ENCODE data around the gene CMTM5. TPM values are rescaled to one million over a fixed set of nuclear protein-coding genes. Genes with fewer than 3 reads are reported as not detected.

CMTM5 gene
- not detected for polyA plus RNA-seq (2012; ENCODE audit: missing spikeins)

GRCh38 chr14:23376482-23377197 is at the start of gene CMTM5:
CMTM5 (plus strand) TSS chr14:23377046; CDS start chr14:23377252, 206 bp downstream.
- no peak for FAIRE-seq
- DNase-seq (ENCODE audit: insufficient read length): no peak
- no peak for TF ChIP-seq POLR2AphosphoS5 (IDR thresholded peaks at IDR 0.05; ENCODE audit: low read depth, low read length)

GRCh38 chr14:23327947-23328744 is 48.7 kb upstream of the CMTM5 start:
- FAIRE-seq: peak; percentile 38
- DNase-seq (ENCODE audit: insufficient read length): no peak
- TF ChIP-seq TAF1 (IDR thresholded peaks at IDR 0.05; ENCODE audit: borderline replicate concordance, low read depth, low read length): no peak
- no peak for TF ChIP-seq POLR2AphosphoS5 (IDR thresholded peaks at IDR 0.05; ENCODE audit: low read depth, low read length)
- TF ChIP-seq POLR2A (IDR thresholded peaks at IDR 0.05; ENCODE audit: low read depth, low read length): no peak; the same call in 1 of the 2 replicates

- DNase-seq (ENCODE audit: insufficient read length) (no peak), FAIRE-seq (no peak)
- no peak for TF ChIP-seq TAF1 (IDR thresholded peaks at IDR 0.05; ENCODE audit: borderline replicate concordance, low read depth, low read length)
- TF ChIP-seq POLR2A (IDR thresholded peaks at IDR 0.05; ENCODE audit: low read depth, low read length): no peak
- no peak for TF ChIP-seq POLR2AphosphoS5 (IDR thresholded peaks at IDR 0.05; ENCODE audit: low read depth, low read length)
Measured at GRCh38 chr14:23335623-23336022, 41.2 kb upstream of the CMTM5 start.

- no peak for FAIRE-seq
- DNase-seq (ENCODE audit: insufficient read length): no peak
- no peak for TF ChIP-seq POLR2AphosphoS5 (IDR thresholded peaks at IDR 0.05; ENCODE audit: low read depth, low read length)
- TF ChIP-seq TAF1 (IDR thresholded peaks at IDR 0.05; ENCODE audit: borderline replicate concordance, low read depth, low read length): no peak
- no peak for TF ChIP-seq POLR2A (IDR thresholded peaks at IDR 0.05; ENCODE audit: low read depth, low read length)
Measured at GRCh38 chr14:23339506-23340268, 37.2 kb upstream of the CMTM5 start.

- FAIRE-seq: no peak
- TF ChIP-seq POLR2AphosphoS5 (IDR thresholded peaks at IDR 0.05; ENCODE audit: low read depth, low read length): no peak
- TF ChIP-seq POLR2A (IDR thresholded peaks at IDR 0.05; ENCODE audit: low read depth, low read length): no peak
- no peak for TF ChIP-seq TAF1 (IDR thresholded peaks at IDR 0.05; ENCODE audit: borderline replicate concordance, low read depth, low read length)
- no peak for DNase-seq (ENCODE audit: insufficient read length)
Measured at GRCh38 chr14:23344481-23344880, 32.4 kb upstream of the CMTM5 start.

- FAIRE-seq: no peak
- no peak for DNase-seq (ENCODE audit: insufficient read length)
- no peak for TF ChIP-seq TAF1 (IDR thresholded peaks at IDR 0.05; ENCODE audit: borderline replicate concordance, low read depth, low read length)
- TF ChIP-seq POLR2A (IDR thresholded peaks at IDR 0.05; ENCODE audit: low read depth, low read length): no peak
- no peak for TF ChIP-seq POLR2AphosphoS5 (IDR thresholded peaks at IDR 0.05; ENCODE audit: low read depth, low read length)
Measured at GRCh38 chr14:23345987-23346692, 30.7 kb upstream of the CMTM5 start.

GRCh38 chr14:23346693-23347405 is 30.0 kb upstream of the CMTM5 start:
- TF ChIP-seq POLR2AphosphoS5 (IDR thresholded peaks at IDR 0.05; ENCODE audit: low read depth, low read length) (no peak), POLR2A (IDR thresholded peaks at IDR 0.05; ENCODE audit: low read depth, low read length) (no peak), TAF1 (IDR thresholded peaks at IDR 0.05; ENCODE audit: borderline replicate concordance, low read depth, low read length) (no peak)
- DNase-seq (ENCODE audit: insufficient read length) (no peak), FAIRE-seq (no peak)

GRCh38 chr14:23347406-23348296 is 29.2 kb upstream of the CMTM5 start:
- no peak for FAIRE-seq
- DNase-seq (ENCODE audit: insufficient read length): no peak

GRCh38 chr14:23348297-23348655 is 28.6 kb upstream of the CMTM5 start:
- FAIRE-seq (no peak), DNase-seq (ENCODE audit: insufficient read length) (no peak)
- TF ChIP-seq POLR2AphosphoS5 (IDR thresholded peaks at IDR 0.05; ENCODE audit: low read depth, low read length) (no peak), POLR2A (IDR thresholded peaks at IDR 0.05; ENCODE audit: low read depth, low read length) (no peak), TAF1 (IDR thresholded peaks at IDR 0.05; ENCODE audit: borderline replicate concordance, low read depth, low read length) (no peak)

More at GRCh38 chr14:23347406-23348296, 29.2 kb upstream of the CMTM5 start:
- no peak for TF ChIP-seq POLR2AphosphoS5 (IDR thresholded peaks at IDR 0.05; ENCODE audit: low read depth, low read length)
- TF ChIP-seq TAF1 (IDR thresholded peaks at IDR 0.05; ENCODE audit: borderline replicate concordance, low read depth, low read length): no peak
- no peak for TF ChIP-seq POLR2A (IDR thresholded peaks at IDR 0.05; ENCODE audit: low read depth, low read length)
